ENCODE results near the gene MFNG.

Gene MFNG

GRCh38 chr22:37481347-37481907, 4.8 kb downstream of the MFNG start:
- no peak for DNase-seq (ENCODE audit: low read depth in 2 of 2)
- no peak overlapping the region for H3K4me3 ChIP-seq (replicated peaks in 1 of 2; ENCODE audit: low read depth in 2 of 2, low read length in 2 of 2)
- no peak for TF ChIP-seq CTCF (IDR thresholded peaks at IDR 0.05; ENCODE audit: low read depth, low read length)

DNA sequence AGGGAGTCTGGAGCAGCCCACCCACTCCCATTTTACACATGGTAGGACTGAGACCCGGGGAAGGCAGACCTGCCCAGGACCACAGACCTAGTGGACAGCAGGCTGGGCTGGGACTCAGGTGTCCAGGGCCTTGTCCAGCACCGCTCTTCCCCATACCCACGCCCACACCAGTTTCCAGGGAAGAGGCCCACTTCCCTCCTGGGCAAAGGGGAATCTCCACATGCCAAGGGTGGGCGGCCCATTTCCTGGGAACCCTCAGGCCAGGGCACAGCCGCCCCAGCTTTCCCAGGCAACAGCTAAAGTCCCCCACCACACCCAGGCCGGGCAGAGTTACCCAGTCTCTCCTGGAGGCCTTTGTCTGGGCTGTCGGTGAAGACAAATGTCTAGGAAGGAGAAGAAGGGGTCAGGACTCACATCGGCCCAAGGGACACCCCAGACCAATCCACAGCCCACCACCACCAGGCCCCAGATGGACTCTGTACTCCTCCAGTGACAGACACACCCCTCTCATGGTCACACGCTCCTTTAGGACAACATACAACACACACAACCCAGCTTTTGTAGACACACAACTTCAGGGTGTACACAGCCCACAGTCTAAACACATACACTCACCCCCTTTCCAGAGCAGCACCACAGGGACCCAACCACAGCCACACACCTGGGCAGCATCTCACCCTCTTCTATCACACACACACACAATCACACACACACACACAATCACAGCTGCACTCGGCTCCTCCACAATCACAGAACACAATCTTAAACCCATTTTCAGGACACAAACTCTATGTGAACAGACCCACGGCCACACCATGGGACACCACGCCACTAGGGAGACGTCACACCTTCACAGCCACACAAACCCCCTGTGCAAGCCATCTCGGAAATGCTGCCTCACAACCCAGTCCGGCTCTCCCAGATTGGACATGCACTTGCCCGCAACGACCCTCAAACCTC, 5.5 kb downstream of the MFNG start:
- DNase-seq (ENCODE audit: low read depth in 2 of 2) = no peak
- no peak overlapping the region for H3K4me3 ChIP-seq (replicated peaks in 1 of 2; ENCODE audit: low read depth in 2 of 2, low read length in 2 of 2)
- no peak for TF ChIP-seq CTCF (IDR thresholded peaks at IDR 0.05; ENCODE audit: low read depth, low read length)

- no peak for DNase-seq (ENCODE audit: low read depth in 2 of 2)
- no peak for TF ChIP-seq CTCF (IDR thresholded peaks at IDR 0.05; ENCODE audit: low read depth, low read length)
- no peak overlapping the region for H3K4me3 ChIP-seq (replicated peaks in 1 of 2; ENCODE audit: low read depth in 2 of 2, low read length in 2 of 2)
Measured at GRCh38 chr22:37479196-37479595, 7.0 kb downstream of the MFNG start.

DNA sequence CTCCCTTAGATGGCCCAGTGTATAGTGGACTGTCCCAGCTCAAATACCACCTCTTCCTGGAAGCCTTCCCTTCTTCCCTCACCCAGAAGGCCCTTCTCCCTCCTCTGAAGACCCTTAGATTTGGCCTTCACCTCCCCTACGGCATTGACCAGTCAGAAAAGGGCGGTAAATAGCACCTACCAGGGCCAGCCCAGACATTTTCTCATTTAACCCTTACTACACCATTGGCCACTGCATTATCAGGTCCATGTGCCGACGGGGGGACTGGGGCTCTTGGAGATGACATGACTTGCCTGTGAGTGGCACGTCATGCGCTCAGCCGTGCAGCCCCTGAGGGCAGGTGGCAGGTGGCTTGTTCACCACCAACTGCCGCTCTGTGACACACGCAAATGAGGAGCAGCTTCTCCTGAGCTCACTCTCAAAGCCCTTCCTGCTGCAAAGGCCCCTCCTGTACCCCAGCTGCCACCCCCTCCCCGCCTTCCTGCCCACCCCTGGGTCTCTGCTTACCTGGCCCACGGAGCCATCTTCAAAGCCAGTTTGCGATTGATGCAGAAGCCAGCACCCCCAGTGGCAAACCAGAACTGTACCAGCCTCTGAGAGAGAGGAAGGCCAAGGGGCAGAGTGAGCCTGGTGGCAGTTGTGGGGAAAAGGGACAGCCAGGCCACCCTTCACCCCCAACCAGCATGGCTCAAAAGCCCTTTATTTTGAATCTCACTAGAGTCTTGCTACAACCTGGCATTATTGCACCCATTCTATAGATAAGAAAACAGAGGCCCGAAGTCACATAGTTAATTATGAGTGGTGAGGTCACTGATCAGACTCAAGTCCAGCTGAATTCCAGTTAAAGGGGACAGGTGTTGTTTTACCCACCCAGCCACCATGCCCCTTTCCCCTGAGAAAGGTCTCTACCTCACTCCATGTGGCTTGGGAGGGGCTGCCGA, 9.5 kb downstream of the MFNG start:
- DNase-seq (ENCODE audit: low read depth in 2 of 2) = no peak
- no peak overlapping the region for H3K4me3 ChIP-seq (replicated peaks in 1 of 2; ENCODE audit: low read depth in 2 of 2, low read length in 2 of 2)
- TF ChIP-seq CTCF (IDR thresholded peaks at IDR 0.05; ENCODE audit: low read depth, low read length) = no peak

DNA sequence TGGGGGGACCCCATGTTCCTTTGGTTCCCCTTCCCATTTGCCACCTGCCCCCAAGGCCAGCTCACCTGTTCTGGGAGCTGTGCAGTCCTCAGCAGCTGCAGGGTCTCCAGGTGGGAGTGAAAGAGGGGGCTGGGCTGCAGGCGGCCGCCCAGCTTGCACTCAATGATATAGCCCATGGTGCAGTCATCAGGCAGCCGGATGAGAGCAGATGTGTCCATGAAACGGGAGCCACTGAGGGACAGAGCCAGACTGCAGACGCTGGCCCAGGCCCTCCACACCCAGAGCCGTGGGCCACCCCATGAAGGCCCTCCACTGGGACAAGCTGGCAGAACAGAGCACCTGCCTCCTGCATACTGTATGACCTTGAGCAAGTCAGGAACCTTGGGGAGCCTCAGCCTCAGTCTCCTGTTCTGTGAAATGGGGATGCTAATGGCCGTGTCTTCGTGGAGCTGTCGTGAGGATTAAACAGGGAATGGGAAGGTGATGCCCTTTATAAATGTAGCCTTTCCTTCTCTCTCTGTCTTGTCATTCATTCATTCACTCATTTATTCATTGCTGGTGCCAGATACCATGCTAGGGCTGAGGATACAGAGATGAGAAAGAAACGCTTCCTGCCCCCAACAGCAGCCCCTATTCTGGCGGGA, 11.6 kb downstream of the MFNG start:
- no peak for TF ChIP-seq CTCF (IDR thresholded peaks at IDR 0.05; ENCODE audit: low read depth, low read length)
- no peak overlapping the region for H3K4me3 ChIP-seq (replicated peaks in 1 of 2; ENCODE audit: low read depth in 2 of 2, low read length in 2 of 2)
- no peak for DNase-seq (ENCODE audit: low read depth in 2 of 2)

GRCh38 chr22:37473437-37473946, 12.7 kb downstream of the MFNG start:
- H3K4me3 ChIP-seq (replicated peaks in 1 of 2; ENCODE audit: low read depth in 2 of 2, low read length in 2 of 2) = no peak overlapping the region
- no peak for DNase-seq (ENCODE audit: low read depth in 2 of 2)
- no peak for TF ChIP-seq CTCF (IDR thresholded peaks at IDR 0.05; ENCODE audit: low read depth, low read length)
